NOMO-1 treated with dmso at 0.1 percent for 144 hours (cell line): ENCODE measurements around the gene GRPEL1.
"Not testable (repeated sequence)": the region's sequence is repeated elsewhere in the genome, so short reads cannot be mapped to it uniquely, and the experiment has no call there.

Source experiments
- DNase-seq: peaks from one replicate; lab custom pipeline; 2025; ENCODE audit not compliant: unreplicated experiment; lab: John Stamatoyannopoulos, UW

The GRPEL1 gene

GRCh38 chr4:7067452-7068278, at the start of gene GRPEL1:
Gene GRPEL1, minus strand, starts transcription at chr4:7068064. Its CDS starts 32 bp downstream, at chr4:7068032.
- DNase-seq, result peak; percentile 99

GRCh38 chr4:7116705-7117104, 48.8 kb upstream of the GRPEL1 start:
- DNase-seq, result no peak

GRCh38 chr4:7115557-7116340, 47.9 kb upstream of the GRPEL1 start:
- DNase-seq, result no peak

GRCh38 chr4:7112656-7113055, 44.8 kb upstream of the GRPEL1 start:
- no peak for DNase-seq

GRCh38 chr4:7111441-7111840, 43.6 kb upstream of the GRPEL1 start:
- DNase-seq, result no peak

GRCh38 chr4:7110546-7110945, 42.7 kb upstream of the GRPEL1 start:
- DNase-seq, result no peak

- no peak for DNase-seq
Observed at GRCh38 chr4:7109169-7109568, 41.3 kb upstream of the GRPEL1 start.

GRCh38 chr4:7108660-7109059, 40.8 kb upstream of the GRPEL1 start:
- DNase-seq, result no peak

GRCh38 chr4:7108046-7108625, 40.3 kb upstream of the GRPEL1 start:
- DNase-seq, result no peak

GRCh38 chr4:7107166-7107905, 39.5 kb upstream of the GRPEL1 start:
- DNase-seq, result no peak

GRCh38 chr4:7105276-7105675, 37.4 kb upstream of the GRPEL1 start:
- DNase-seq, result no peak

GRCh38 chr4:7104366-7105031, 36.6 kb upstream of the GRPEL1 start:
- DNase-seq, result no peak

GRCh38 chr4:7103607-7104365, 35.9 kb upstream of the GRPEL1 start:
- no peak for DNase-seq

- peak; percentile 66 for DNase-seq
Observed at GRCh38 chr4:7103031-7103606, 35.3 kb upstream of the GRPEL1 start.

GRCh38 chr4:7102516-7102909, 34.6 kb upstream of the GRPEL1 start:
- not testable (repeated sequence) for DNase-seq

GRCh38 chr4:7101692-7102515, 34.0 kb upstream of the GRPEL1 start:
- peak; percentile 79 for DNase-seq

GRCh38 chr4:7096236-7096635, 28.4 kb upstream of the GRPEL1 start:
- DNase-seq, result no peak

GRCh38 chr4:7095611-7096155, 27.8 kb upstream of the GRPEL1 start:
- DNase-seq, result no peak
